Smooth muscle cell (in vitro differentiated cells): Measurements from ENCODE around the gene OR10G7. TPM values are rescaled to one million over a fixed set of nuclear protein-coding genes. Genes with fewer than 3 reads are reported as not detected.

Experiments used
- DNase-seq: peaks from one replicate; lab custom pipeline; 2025; ENCODE audit not compliant: unreplicated experiment; lab: John Stamatoyannopoulos, UW
- H2AFZ ChIP-seq: fragments of 200-600 bp; sonication (generic); 2 replicates; pipeline ENCODE4 v1.6.0; 2016; ENCODE audit warnings: antibody characterized with exemption, low read depth, mild to moderate bottlenecking
- H3F3A ChIP-seq: fragments of 200-600 bp; sonication (generic); 2 replicates; pipeline ENCODE4 v1.6.0; 2017; ENCODE audit warnings: antibody characterized with exemption, low read depth
- H3K27ac ChIP-seq: fragments of 200-600 bp; sonication (generic); 2 replicates; pipeline ENCODE4 v1.5.1; 2016; ENCODE audit warnings: low read depth, mild to moderate bottlenecking
- H3K27me3 ChIP-seq: fragments of 200-600 bp; sonication (generic); 2 replicates; pipeline ENCODE4 v1.6.1; 2016; ENCODE audit warnings: low read depth, mild to moderate bottlenecking
- H3K36me3 ChIP-seq: fragments of 200-600 bp; sonication (generic); 2 replicates; pipeline ENCODE4 v1.5.1; 2016; ENCODE audit warnings: low read depth
- H3K4me1 ChIP-seq: fragments of 200-600 bp; sonication (generic); 2 replicates; pipeline ENCODE4 v1.5.1; 2016; ENCODE audit warnings: low read depth
- H3K4me2 ChIP-seq: fragments of 200-600 bp; sonication (generic); 2 replicates; pipeline ENCODE4 v1.6.0; 2016; ENCODE audit warnings: mild to moderate bottlenecking
- H3K4me3 ChIP-seq: fragments of 200-600 bp; sonication (generic); 2 replicates; pipeline ENCODE4 v1.5.1; 2016; ENCODE audit warnings: mild to moderate bottlenecking
- H3K79me2 ChIP-seq: fragments of 200-600 bp; sonication (generic); 2 replicates; pipeline ENCODE4 v1.6.0; 2016; ENCODE audit warnings: low read depth, mild to moderate bottlenecking
- H3K9ac ChIP-seq: fragments of 200-600 bp; sonication (generic); 2 replicates; pipeline ENCODE4 v1.6.0; 2016; ENCODE audit warnings: low read depth
- H3K9me3 ChIP-seq: fragments of 200-600 bp; sonication (generic); replicated peaks from 2 replicates; pipeline ENCODE4 v1.5.1; 2016; ENCODE audit warnings: low read depth
- H4K20me1 ChIP-seq: fragments of 200-600 bp; sonication (generic); 2 replicates; pipeline ENCODE4 v1.6.0; 2016; ENCODE audit warnings: low read depth
- WGBS: methylation state at CpG from one replicate; pipeline ENCODE4 v1.1.7; 2016; ENCODE audit warnings: low lambda C conversion rate; 5-methylcytosine and 5-hydroxymethylcytosine counted together
- polyA plus RNA-seq: library from polyadenylated mRNA; unstranded; fragments of >200 nt; fragmentation: Nextera tagmentation; extraction: Ambion mirVana; gene quantifications from 2 replicates; pipeline ENCODE4 v1.2.1, GENCODE V29; 2016
- total RNA-seq: library from RNA; depleted of rRNA; stranded (reverse); fragments of >200 nt; gene quantifications from 2 replicates; pipeline ENCODE4 v1.2.3, GENCODE V29; 2014
- TF ChIP-seq, protein P1 (sequence below): fragments of 200-600 bp; sonication (generic); IDR thresholded peaks from 2 replicates; pipeline ENCODE4 v1.5.1; 2017; ENCODE audit warnings: borderline replicate concordance, mild to moderate bottlenecking, antibody characterized with exemption; ENCODE audit not compliant: insufficient read depth, poor library complexity, severe bottlenecking

Gene OR10G7
- total and polyA plus RNA-seq, 2 experiments from 2014 or later: not detected

DNA sequence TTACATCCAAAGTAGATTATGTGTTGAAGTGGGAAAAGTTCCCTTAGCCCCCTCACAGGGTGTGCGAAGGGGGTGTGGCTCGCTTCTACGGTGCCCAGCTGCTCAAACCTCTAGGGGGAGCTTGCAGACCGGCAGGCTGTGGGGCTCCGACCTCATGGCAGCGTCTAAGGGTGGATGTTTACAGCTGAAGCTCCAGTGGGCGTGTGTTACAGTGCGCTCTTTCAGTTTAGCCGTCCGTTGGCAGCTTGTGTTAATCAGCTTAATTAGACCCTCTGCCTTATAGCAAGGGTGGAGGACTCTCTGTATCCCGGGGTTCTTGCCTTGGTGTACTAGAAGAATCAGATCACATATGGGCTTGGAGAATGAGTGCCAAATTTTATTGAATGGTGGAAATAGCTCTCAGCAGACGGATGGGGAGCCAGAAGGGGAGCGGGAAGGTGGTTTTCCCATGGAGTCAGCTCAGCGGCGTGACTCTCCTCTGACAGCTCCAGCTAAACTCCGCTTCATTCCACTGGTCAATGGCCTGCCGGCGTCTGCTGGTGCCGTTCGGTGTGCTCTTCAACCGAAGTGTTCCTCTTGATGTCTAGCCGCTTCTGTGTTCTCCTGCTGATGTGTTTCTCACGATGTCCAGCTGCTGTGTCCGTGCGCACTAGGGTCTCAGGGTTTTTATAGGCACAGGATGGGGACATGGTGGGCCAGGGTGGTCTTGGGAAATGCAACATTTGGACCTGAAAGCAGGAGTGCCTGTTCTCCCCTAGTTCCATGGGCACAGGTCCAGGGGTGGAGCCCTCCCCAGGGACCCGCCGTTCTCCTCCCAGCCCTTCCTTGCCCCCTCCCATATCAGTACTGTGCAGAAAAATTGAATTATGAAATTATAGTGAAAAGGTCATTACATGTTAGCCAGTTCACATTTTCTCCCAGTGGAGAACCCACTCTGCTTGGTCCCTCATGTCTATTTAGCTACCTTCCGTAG lies 28.6 kb upstream of the OR10G7 start:
- Histone ChIP-seq H2AFZ (peak overlapping the region; percentile 87), H3K9ac (no peak overlapping the region), H3K4me1 (no peaks in the 10 kb centered on the region), H3K4me3 (peak overlapping the region; percentile 43), H3F3A (no peaks in the 10 kb centered on the region), H3K36me3 (no peaks in the 10 kb centered on the region), H3K27me3 (peaks cover 19% of the 10 kb centered on the region), H3K79me2 (no peaks in the 10 kb centered on the region), H4K20me1 (no peaks in the 10 kb centered on the region), H3K4me2 (peak overlapping the region; percentile 85), H3K27ac (no peak overlapping the region), H3K9me3 (no peaks in the 10 kb centered on the region)
- peak; percentile 18 for DNase-seq
- TF ChIP-seq, protein P1, sequence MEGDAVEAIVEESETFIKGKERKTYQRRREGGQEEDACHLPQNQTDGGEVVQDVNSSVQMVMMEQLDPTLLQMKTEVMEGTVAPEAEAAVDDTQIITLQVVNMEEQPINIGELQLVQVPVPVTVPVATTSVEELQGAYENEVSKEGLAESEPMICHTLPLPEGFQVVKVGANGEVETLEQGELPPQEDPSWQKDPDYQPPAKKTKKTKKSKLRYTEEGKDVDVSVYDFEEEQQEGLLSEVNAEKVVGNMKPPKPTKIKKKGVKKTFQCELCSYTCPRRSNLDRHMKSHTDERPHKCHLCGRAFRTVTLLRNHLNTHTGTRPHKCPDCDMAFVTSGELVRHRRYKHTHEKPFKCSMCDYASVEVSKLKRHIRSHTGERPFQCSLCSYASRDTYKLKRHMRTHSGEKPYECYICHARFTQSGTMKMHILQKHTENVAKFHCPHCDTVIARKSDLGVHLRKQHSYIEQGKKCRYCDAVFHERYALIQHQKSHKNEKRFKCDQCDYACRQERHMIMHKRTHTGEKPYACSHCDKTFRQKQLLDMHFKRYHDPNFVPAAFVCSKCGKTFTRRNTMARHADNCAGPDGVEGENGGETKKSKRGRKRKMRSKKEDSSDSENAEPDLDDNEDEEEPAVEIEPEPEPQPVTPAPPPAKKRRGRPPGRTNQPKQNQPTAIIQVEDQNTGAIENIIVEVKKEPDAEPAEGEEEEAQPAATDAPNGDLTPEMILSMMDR: peak; percentile 57
- 48% methylated on average over 28 of the region's 28 CpGs for WGBS

DNA sequence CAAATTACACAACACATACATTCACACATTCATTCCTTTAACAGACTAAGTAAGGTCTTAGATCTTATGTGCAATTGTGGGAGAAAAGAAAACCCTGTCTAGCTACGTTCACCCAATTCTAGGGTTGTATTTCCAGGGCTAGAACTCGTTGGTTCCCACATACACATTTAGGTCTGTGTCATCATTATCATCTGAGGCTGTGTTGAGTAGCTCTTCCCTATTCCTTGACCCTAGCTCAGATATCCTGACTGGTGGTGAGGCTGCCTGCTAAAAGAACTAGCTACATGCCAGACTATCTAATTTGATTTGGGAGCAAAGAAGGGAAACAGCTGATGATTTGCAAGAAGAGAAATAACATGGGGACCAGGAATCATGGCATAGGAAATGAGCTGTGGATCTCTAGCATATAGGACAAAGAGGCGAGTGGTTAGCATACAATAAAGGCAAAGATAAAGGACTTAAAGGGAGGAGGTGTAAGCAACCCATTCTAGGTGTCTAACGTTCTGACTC lies 27.5 kb upstream of the OR10G7 start:
- no peak overlapping the region for H3K9ac ChIP-seq
- no peaks in the 10 kb centered on the region for H3K9me3 ChIP-seq
- H3K27ac ChIP-seq: no peak overlapping the region
- no peak overlapping the region for H3K4me3 ChIP-seq
- H3K4me2 ChIP-seq: no peak overlapping the region
- H3K36me3 ChIP-seq: no peaks in the 10 kb centered on the region
- H3F3A ChIP-seq: no peaks in the 10 kb centered on the region
- no peaks in the 10 kb centered on the region for H4K20me1 ChIP-seq
- 78% methylated on average over 4 of the region's 4 CpGs for WGBS
- H3K27me3 ChIP-seq: peaks cover 19% of the 10 kb centered on the region
- no peaks in the 10 kb centered on the region for H3K4me1 ChIP-seq
- DNase-seq: no peak
- no peak overlapping the region for H2AFZ ChIP-seq
- TF ChIP-seq, protein P1: no peak
- H3K79me2 ChIP-seq: no peaks in the 10 kb centered on the region

DNA sequence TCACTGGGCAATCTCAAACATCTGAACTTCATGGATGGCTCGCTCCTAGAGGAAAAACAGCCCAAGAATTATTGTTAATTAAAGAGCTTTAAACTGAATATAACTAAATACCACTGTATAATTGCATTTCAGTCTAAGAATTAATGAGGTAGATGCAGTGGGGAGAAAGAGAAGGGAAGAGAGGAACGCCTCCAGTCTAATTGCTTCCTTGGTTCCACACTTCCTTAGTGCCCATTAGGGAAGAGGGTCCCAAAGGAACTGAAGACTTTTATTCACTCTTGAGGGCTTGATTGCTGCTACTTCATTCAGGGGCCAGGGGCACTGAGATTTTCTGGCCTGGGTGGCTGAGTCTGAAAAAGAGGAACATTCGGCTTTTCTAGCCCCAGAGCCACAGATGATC lies 11.8 kb upstream of the OR10G7 start:
- no peaks in the 10 kb centered on the region for H3K9me3 ChIP-seq
- TF ChIP-seq, protein P1: no peak
- no peak for DNase-seq
- no peak overlapping the region for H2AFZ ChIP-seq
- H3K27me3 ChIP-seq: no peaks in the 10 kb centered on the region
- H3K79me2 ChIP-seq: no peaks in the 10 kb centered on the region
- no peaks in the 10 kb centered on the region for H4K20me1 ChIP-seq
- H3K27ac ChIP-seq: no peak overlapping the region
- no peak overlapping the region for H3K4me2 ChIP-seq
- H3K9ac ChIP-seq: no peak overlapping the region
- no peaks in the 10 kb centered on the region for H3K4me1 ChIP-seq
- H3F3A ChIP-seq: no peaks in the 10 kb centered on the region
- no peak overlapping the region for H3K4me3 ChIP-seq
- H3K36me3 ChIP-seq: no peaks in the 10 kb centered on the region
- 92% methylated on average over 3 of the region's 3 CpGs for WGBS

DNA sequence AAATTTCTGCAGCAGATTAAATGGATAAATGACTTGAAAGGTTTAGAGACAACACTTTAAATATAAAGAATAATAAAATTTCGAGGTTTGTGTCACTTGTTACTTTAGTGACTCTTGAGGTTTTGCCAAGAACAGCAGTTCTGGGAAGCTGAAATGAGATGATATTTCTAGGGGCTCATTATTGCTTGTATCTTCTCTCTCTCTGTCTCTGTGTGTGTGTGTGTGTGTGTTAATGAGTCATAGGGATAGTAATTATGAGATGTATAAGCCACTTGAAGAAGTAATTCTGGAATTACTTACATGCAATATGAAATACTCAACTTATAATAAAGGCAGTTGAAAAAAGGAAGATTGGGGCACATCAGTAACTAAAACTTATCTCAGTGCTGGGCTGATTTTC lies 9.6 kb upstream of the OR10G7 start:
- no peak overlapping the region for H3K27ac ChIP-seq
- WGBS: 67% methylated on average over 1 of the region's 1 CpG
- TF ChIP-seq, protein P1: no peak
- H3K36me3 ChIP-seq: no peaks in the 10 kb centered on the region
- H3K4me1 ChIP-seq: no peaks in the 10 kb centered on the region
- DNase-seq: no peak
- no peaks in the 10 kb centered on the region for H3K27me3 ChIP-seq
- no peaks in the 10 kb centered on the region for H3K9me3 ChIP-seq
- H4K20me1 ChIP-seq: no peaks in the 10 kb centered on the region
- no peaks in the 10 kb centered on the region for H3F3A ChIP-seq
- H2AFZ ChIP-seq: no peak overlapping the region
- H3K4me2 ChIP-seq: no peak overlapping the region
- H3K79me2 ChIP-seq: no peaks in the 10 kb centered on the region
- H3K4me3 ChIP-seq: no peak overlapping the region
- H3K9ac ChIP-seq: no peak overlapping the region
